A549 (cell line): ENCODE results near the gene CNTNAP2.

Source experiments
- CBX8 ChIP-seq: fragments of 200-600 bp; sonication (generic); IDR thresholded peaks from 2 replicates; pipeline ENCODE4 v1.6.1; 2016
- CHD4 ChIP-seq: fragments of 200-600 bp; sonication (generic); IDR thresholded peaks from 2 replicates; pipeline ENCODE4 v1.6.1; 2016; ENCODE audit warnings: antibody characterized with exemption, mild to moderate bottlenecking, borderline replicate concordance
- CTCF ChIP-seq: fragments of >200 bp; sonication (Bioruptor Twin); formaldehyde crosslinking; IDR thresholded peaks from 3 replicates; pipeline ENCODE4 v1.5.1; 2016
- ESRRA ChIP-seq: fragments of 150-350 bp; IDR thresholded peaks from 2 replicates; pipeline ENCODE4 v1.6.1; 2014; ENCODE audit warnings: mild to moderate bottlenecking, low read length, borderline replicate concordance
- JUN ChIP-seq, 2 experiments: fragments of >200 bp; sonication (Bioruptor Twin); formaldehyde crosslinking; IDR thresholded peaks; 2 replicates in 1 of 2; 3 replicates in 1 of 2; pipeline ENCODE4 v1.6.1; 2016 to 2017
- JUNB ChIP-seq: fragments of >200 bp; sonication (Bioruptor Twin); formaldehyde crosslinking; IDR thresholded peaks from 2 replicates; pipeline ENCODE4 v1.6.1; 2016
- MYC ChIP-seq: IDR thresholded peaks from 2 replicates; pipeline ENCODE4 v1.6.1; 2012; ENCODE audit warnings: mild to moderate bottlenecking, inconsistent platforms, low read length, improper control_type of control experiment, borderline replicate concordance
- POLR2A ChIP-seq: IDR thresholded peaks from 2 replicates; pipeline ENCODE4 v1.6.1; 2012; ENCODE audit warnings: mild to moderate bottlenecking, low read length
- RAD21 ChIP-seq, 2 experiments: fragments of >200 bp in 1 of 2; sonication (Bioruptor Twin) in 1 of 2; formaldehyde crosslinking in 1 of 2; IDR thresholded peaks in 1 of 2; conservative IDR thresholded peaks in 1 of 2; 2 replicates in 1 of 2; 3 replicates in 1 of 2; pipeline ENCODE4 v1.6.1; 2012 to 2018; ENCODE audit warnings: inconsistent platforms in 1 of 2
- REST ChIP-seq: fragments of 200-600 bp; sonication (generic); IDR thresholded peaks from 2 replicates; pipeline ENCODE4 v1.6.1; 2016; ENCODE audit warnings: antibody characterized with exemption, mild to moderate bottlenecking, moderate library complexity
- SREBF2 ChIP-seq: fragments of 450-650 bp; IDR thresholded peaks from 2 replicates; pipeline ENCODE4 v1.6.1; 2014; ENCODE audit warnings: mild to moderate bottlenecking, moderate library complexity

DNA sequence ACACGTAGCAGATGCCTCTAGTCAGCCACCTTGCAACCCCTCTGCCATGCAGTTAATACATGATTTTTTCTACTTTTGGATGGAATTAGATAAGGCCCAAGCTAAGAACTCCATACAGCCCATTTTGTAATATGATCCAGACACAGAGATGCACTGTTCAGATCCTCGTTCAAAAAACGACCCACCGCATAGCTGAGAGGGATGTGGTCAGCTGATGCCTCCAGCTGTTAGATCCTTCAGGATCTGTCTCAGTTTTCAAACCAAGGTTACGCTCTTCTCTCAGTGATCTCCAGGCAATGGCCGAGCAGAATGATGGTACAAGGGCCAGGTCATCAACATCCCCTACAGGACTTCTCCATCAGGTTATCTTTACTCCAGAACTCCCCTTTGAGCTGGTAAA lies 1592.3 kb downstream of the CNTNAP2 start:
- TF ChIP-seq RAD21 (conservative IDR thresholded peaks at IDR 0.05 in 1 of 2, IDR thresholded peaks at IDR 0.05 in 1 of 2) = no peak
- no peak for TF ChIP-seq JUN (IDR thresholded peaks at IDR 0.05)
- TF ChIP-seq REST = no peak
- TF ChIP-seq POLR2A = no peak
- no peak for TF ChIP-seq SREBF2
- no peak for TF ChIP-seq CHD4
- TF ChIP-seq JUNB = no peak
- TF ChIP-seq CTCF = no peak
- no peak for TF ChIP-seq MYC
- TF ChIP-seq ESRRA = no peak
- TF ChIP-seq CBX8 = no peak
